ENCODE results near the gene PAQR8. TPM values are rescaled to one million over a fixed set of nuclear protein-coding genes. Genes with fewer than 3 reads are reported as not detected.

PAQR8 gene
- 2.9 and 3.2 TPM in 2 replicates for total RNA-seq (2014; rRNA removed; shearing (Covaris generic); ENCODE audit: low replicate concordance)

GRCh38 chr6:52361945-52362442 lies at the start of gene PAQR8:
TSS of gene PAQR8 (plus strand) at chr6:52362151. CDS start at chr6:52403214, 41,063 bp downstream.
- H3K9me3 ChIP-seq = no peaks in the 10 kb centered on the region
- peak; percentile 95 for DNase-seq

GRCh38 chr6:52312461-52312860 lies 49.5 kb upstream of the PAQR8 start:
- no peaks in the 10 kb centered on the region for H3K9me3 ChIP-seq
- H3K27me3 ChIP-seq = no peaks in the 10 kb centered on the region
- H3K4me3 ChIP-seq = no peak overlapping the region
- H3K36me3 ChIP-seq = no peaks in the 10 kb centered on the region
- DNase-seq = no peak

More at GRCh38 chr6:52361945-52362442, at the start of gene PAQR8:
- no peaks in the 10 kb centered on the region for H3K36me3 ChIP-seq
- H3K4me3 ChIP-seq = peak within 1 kb of the TSS; percentile 74
- H3K27me3 ChIP-seq = no peaks in the 10 kb centered on the region

GRCh38 chr6:52314752-52315151 lies 47.2 kb upstream of the PAQR8 start:
- H3K27me3 ChIP-seq = no peaks in the 10 kb centered on the region
- no peaks in the 10 kb centered on the region for H3K36me3 ChIP-seq
- H3K4me3 ChIP-seq = no peak overlapping the region
- peak; percentile 58 for DNase-seq
- no peaks in the 10 kb centered on the region for H3K9me3 ChIP-seq

GRCh38 chr6:52317211-52317610 lies 44.7 kb upstream of the PAQR8 start:
- no peak overlapping the region for H3K4me3 ChIP-seq
- no peaks in the 10 kb centered on the region for H3K36me3 ChIP-seq
- DNase-seq = no peak
- H3K9me3 ChIP-seq = no peaks in the 10 kb centered on the region
- no peaks in the 10 kb centered on the region for H3K27me3 ChIP-seq

GRCh38 chr6:52317841-52318581 lies 43.9 kb upstream of the PAQR8 start:
- peak; percentile 57 for DNase-seq
- H3K36me3 ChIP-seq = no peaks in the 10 kb centered on the region
- no peaks in the 10 kb centered on the region for H3K27me3 ChIP-seq
- no peaks in the 10 kb centered on the region for H3K9me3 ChIP-seq
- H3K4me3 ChIP-seq = no peak overlapping the region

GRCh38 chr6:52324189-52324588 lies 37.8 kb upstream of the PAQR8 start:
- no peaks in the 10 kb centered on the region for H3K27me3 ChIP-seq
- H3K9me3 ChIP-seq = no peaks in the 10 kb centered on the region
- no peak overlapping the region for H3K4me3 ChIP-seq
- no peaks in the 10 kb centered on the region for H3K36me3 ChIP-seq
- no peak for DNase-seq

GRCh38 chr6:52325695-52326471 lies 36.1 kb upstream of the PAQR8 start:
- H3K36me3 ChIP-seq = no peaks in the 10 kb centered on the region
- H3K4me3 ChIP-seq = no peak overlapping the region
- H3K9me3 ChIP-seq = no peaks in the 10 kb centered on the region
- H3K27me3 ChIP-seq = no peaks in the 10 kb centered on the region
- DNase-seq = no peak

GRCh38 chr6:52326540-52327364 lies 35.2 kb upstream of the PAQR8 start:
- H3K4me3 ChIP-seq = no peak overlapping the region
- no peak for DNase-seq
- H3K27me3 ChIP-seq = no peaks in the 10 kb centered on the region
- H3K9me3 ChIP-seq = no peaks in the 10 kb centered on the region
- H3K36me3 ChIP-seq = no peaks in the 10 kb centered on the region

GRCh38 chr6:52328303-52328662 lies 33.7 kb upstream of the PAQR8 start:
- no peaks in the 10 kb centered on the region for H3K9me3 ChIP-seq
- DNase-seq = no peak
- no peaks in the 10 kb centered on the region for H3K36me3 ChIP-seq
- H3K4me3 ChIP-seq = no peak overlapping the region
- H3K27me3 ChIP-seq = no peaks in the 10 kb centered on the region

- Histone ChIP-seq H3K36me3 (no peaks in the 10 kb centered on the region), H3K27me3 (no peaks in the 10 kb centered on the region), H3K9me3 (no peaks in the 10 kb centered on the region), H3K4me3 (no peak overlapping the region)
- no peak for DNase-seq
These were observed 33.2 kb upstream of the PAQR8 start for GRCh38 chr6:52328729-52329128.

- DNase-seq = no peak
- Histone ChIP-seq H3K9me3 (no peaks in the 10 kb centered on the region), H3K4me3 (no peak overlapping the region), H3K27me3 (no peaks in the 10 kb centered on the region), H3K36me3 (no peaks in the 10 kb centered on the region)
These were observed 31.5 kb upstream of the PAQR8 start for GRCh38 chr6:52330470-52330869.

GRCh38 chr6:52331793-52332457 lies 30.0 kb upstream of the PAQR8 start:
- Histone ChIP-seq H3K9me3 (no peaks in the 10 kb centered on the region), H3K27me3 (no peaks in the 10 kb centered on the region), H3K4me3 (no peak overlapping the region), H3K36me3 (no peaks in the 10 kb centered on the region)
- DNase-seq = no peak

- no peaks in the 10 kb centered on the region for H3K9me3 ChIP-seq
- no peak for DNase-seq
- no peaks in the 10 kb centered on the region for H3K36me3 ChIP-seq
- H3K27me3 ChIP-seq = no peaks in the 10 kb centered on the region
- no peak overlapping the region for H3K4me3 ChIP-seq
These were observed 28.1 kb upstream of the PAQR8 start for GRCh38 chr6:52333840-52334200.

- Histone ChIP-seq H3K36me3 (no peaks in the 10 kb centered on the region), H3K9me3 (no peaks in the 10 kb centered on the region), H3K4me3 (no peak overlapping the region), H3K27me3 (no peaks in the 10 kb centered on the region)
- DNase-seq = no peak
These were observed 26.4 kb upstream of the PAQR8 start for GRCh38 chr6:52335576-52335975.

GRCh38 chr6:52336919-52337561 lies 24.9 kb upstream of the PAQR8 start:
- Histone ChIP-seq H3K36me3 (no peaks in the 10 kb centered on the region), H3K4me3 (no peak overlapping the region), H3K9me3 (no peaks in the 10 kb centered on the region), H3K27me3 (no peaks in the 10 kb centered on the region)
- no peak for DNase-seq

GRCh38 chr6:52337633-52338290 lies 24.2 kb upstream of the PAQR8 start:
- no peaks in the 10 kb centered on the region for H3K9me3 ChIP-seq
- no peak overlapping the region for H3K4me3 ChIP-seq
- peak; percentile 63 for DNase-seq
- H3K27me3 ChIP-seq = no peaks in the 10 kb centered on the region
- no peaks in the 10 kb centered on the region for H3K36me3 ChIP-seq

All from MG63 (cell line).